ENCODE results near the gene TMEM190. TPM values are rescaled to one million over a fixed set of nuclear protein-coding genes. Genes with fewer than 3 reads are reported as not detected.

The TMEM190 gene
- total RNA-seq, 4 donors from 2014 or later: not detected

GRCh38 chr19:55372316-55373081 lies 4.1 kb upstream of the TMEM190 start:
- WGBS: 55% methylated on average over 13 of the region's 24 CpGs
- no peaks in the 10 kb centered on the region for H3K36me3 ChIP-seq
- TF ChIP-seq CTCF (IDR thresholded peaks at IDR 0.05) (no peak), POLR2AphosphoS5 (IDR thresholded peaks at IDR 0.05) (no peak), POLR2A (IDR thresholded peaks at IDR 0.05) (no peak), EP300 (IDR thresholded peaks at IDR 0.05) (no peak)
- H3K4me1 ChIP-seq: peaks cover 32% of the 10 kb centered on the region
- no peak overlapping the region for H3K27ac ChIP-seq
- H3K4me3 ChIP-seq: no peak overlapping the region
- no peak for DNase-seq (ENCODE audit: low spot score in 2 of 2)
- H3K9me3 ChIP-seq: no peaks in the 10 kb centered on the region
- peaks cover 98% of the 10 kb centered on the region for H3K27me3 ChIP-seq

- Histone ChIP-seq H3K9me3 (no peaks in the 10 kb centered on the region), H3K36me3 (no peaks in the 10 kb centered on the region), H3K4me1 (peaks cover 31% of the 10 kb centered on the region), H3K27me3 (peaks cover 95% of the 10 kb centered on the region), H3K4me3 (no peak overlapping the region), H3K27ac (no peak overlapping the region)
- WGBS: 58% methylated on average over 9 of the region's 9 CpGs
- DNase-seq (ENCODE audit: low spot score in 2 of 2): no peak
- TF ChIP-seq EP300 (IDR thresholded peaks at IDR 0.05) (no peak), POLR2A (IDR thresholded peaks at IDR 0.05) (no peak), POLR2AphosphoS5 (IDR thresholded peaks at IDR 0.05) (no peak), CTCF (IDR thresholded peaks at IDR 0.05) (no peak)
These were observed 3.2 kb upstream of the TMEM190 start for GRCh38 chr19:55373306-55373992.

GRCh38 chr19:55373993-55374757 lies 2.5 kb upstream of the TMEM190 start:
- Histone ChIP-seq H3K27ac (no peak overlapping the region), H3K27me3 (peaks cover 87% of the 10 kb centered on the region), H3K36me3 (no peaks in the 10 kb centered on the region), H3K4me3 (no peak overlapping the region), H3K4me1 (peaks cover 24% of the 10 kb centered on the region), H3K9me3 (no peaks in the 10 kb centered on the region)
- TF ChIP-seq POLR2AphosphoS5 (IDR thresholded peaks at IDR 0.05) (no peak), POLR2A (IDR thresholded peaks at IDR 0.05) (no peak), EP300 (IDR thresholded peaks at IDR 0.05) (no peak), CTCF (IDR thresholded peaks at IDR 0.05) (no peak)
- WGBS: 22% methylated on average over 17 of the region's 31 CpGs
- no peak for DNase-seq (ENCODE audit: low spot score in 2 of 2)

GRCh38 chr19:55377356-55378131 lies 918 bp downstream of the TMEM190 start:
- TF ChIP-seq POLR2A (IDR thresholded peaks at IDR 0.05): no peak
- no peak for TF ChIP-seq EP300 (IDR thresholded peaks at IDR 0.05)
- TF ChIP-seq POLR2AphosphoS5 (IDR thresholded peaks at IDR 0.05): no peak
- no peak for TF ChIP-seq CTCF (IDR thresholded peaks at IDR 0.05)
- 48% methylated on average over 10 of the region's 43 CpGs for WGBS
- no peak overlapping the region for H3K27ac ChIP-seq
- no peaks in the 10 kb centered on the region for H3K9me3 ChIP-seq
- H3K4me3 ChIP-seq: no peak overlapping the region
- no peaks in the 10 kb centered on the region for H3K36me3 ChIP-seq
- DNase-seq (ENCODE audit: low spot score in 2 of 2): no peak
- H3K4me1 ChIP-seq: peaks cover 11% of the 10 kb centered on the region
- H3K27me3 ChIP-seq: peaks cover 54% of the 10 kb centered on the region

Measured in suprapubic skin (tissue), 4 donors.